Measurements from ENCODE around the gene MT3. TPM values are rescaled to one million over a fixed set of nuclear protein-coding genes. Genes with fewer than 3 reads are reported as not detected.

The MT3 gene
- total and polyA plus RNA-seq, 9 of the 15 experiments (the other 6 are each of a cell fraction or from before 2014, with no cell fraction given): not detected

DNA sequence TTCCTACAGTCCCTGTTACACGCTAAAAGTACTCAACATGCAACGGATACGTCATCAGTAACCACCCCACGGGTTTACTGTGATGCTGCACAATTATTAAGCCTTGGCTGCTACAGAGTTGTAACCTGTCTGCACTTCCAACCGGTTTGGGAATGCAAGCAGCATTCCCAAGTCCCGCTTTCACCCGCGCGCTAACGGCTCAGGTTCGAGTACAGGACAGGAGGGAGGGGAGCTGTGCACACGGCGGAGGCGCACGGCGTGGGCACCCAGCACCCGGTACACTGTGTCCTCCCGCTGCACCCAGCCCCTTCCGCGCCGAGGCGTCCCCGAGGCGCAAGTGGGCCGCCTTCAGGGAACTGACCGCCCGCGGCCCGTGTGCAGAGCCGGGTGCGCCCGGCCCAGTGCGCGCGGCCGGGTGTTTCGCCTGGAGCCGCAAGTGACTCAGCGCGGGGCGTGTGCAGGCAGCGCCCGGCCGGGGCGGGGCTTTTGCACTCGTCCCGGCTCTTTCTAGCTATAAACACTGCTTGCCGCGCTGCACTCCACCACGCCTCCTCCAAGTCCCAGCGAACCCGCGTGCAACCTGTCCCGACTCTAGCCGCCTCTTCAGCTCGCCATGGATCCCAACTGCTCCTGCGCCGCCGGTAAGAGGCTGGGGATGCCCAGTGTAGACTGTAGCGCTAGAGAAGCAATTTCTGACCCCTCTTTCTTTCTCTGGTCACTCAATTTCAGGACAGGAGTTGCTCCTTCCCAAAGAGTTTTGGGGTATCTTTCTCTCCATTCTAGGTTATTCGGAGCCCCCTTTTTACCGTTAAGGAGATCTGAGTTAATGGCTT is 18.9 kb downstream of the MT3 start, which contains the start of gene MT2A (continued):
- TF ChIP-seq, protein P1, sequence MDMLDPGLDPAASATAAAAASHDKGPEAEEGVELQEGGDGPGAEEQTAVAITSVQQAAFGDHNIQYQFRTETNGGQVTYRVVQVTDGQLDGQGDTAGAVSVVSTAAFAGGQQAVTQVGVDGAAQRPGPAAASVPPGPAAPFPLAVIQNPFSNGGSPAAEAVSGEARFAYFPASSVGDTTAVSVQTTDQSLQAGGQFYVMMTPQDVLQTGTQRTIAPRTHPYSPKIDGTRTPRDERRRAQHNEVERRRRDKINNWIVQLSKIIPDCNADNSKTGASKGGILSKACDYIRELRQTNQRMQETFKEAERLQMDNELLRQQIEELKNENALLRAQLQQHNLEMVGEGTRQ (CRISPR knock-in tag; IDR thresholded peaks at IDR 0.05): no peak
- TF ChIP-seq ETS1 (conservative IDR thresholded peaks at IDR 0.05; ENCODE audit: control insufficient read depth, low read depth, low read length) (0 out of 2 replicates have a peak, but pooled peaks have one; percentile 39), ZFP1 (CRISPR knock-in tag; IDR thresholded peaks at IDR 0.05) (no peak), NR0B1 (IDR thresholded peaks at IDR 0.05; ENCODE audit: partially characterized antibody) (no peak), ZNF740 (CRISPR knock-in tag; IDR thresholded peaks at IDR 0.05) (no peak), ZNF740 (tag; IDR thresholded peaks at IDR 0.05) (no peak), MCM3 (IDR thresholded peaks at IDR 0.05) (no peak), HLTF (IDR thresholded peaks at IDR 0.05) (no peak), ZNF707 (CRISPR knock-in tag; conservative IDR thresholded peaks at IDR 0.05) (no peak), MAZ (CRISPR knock-in tag; conservative IDR thresholded peaks at IDR 0.05 in 1 of 2, IDR thresholded peaks at IDR 0.05 in 1 of 2) (peak; percentile 83 to 86), XRCC3 (IDR thresholded peaks at IDR 0.05) (no peak), RBM22 (IDR thresholded peaks at IDR 0.05; ENCODE audit: low read depth, low read length, poor library complexity, severe bottlenecking) (no peak), EHMT2 (IDR thresholded peaks at IDR 0.05) (no peak), GTF2B (IDR thresholded peaks at IDR 0.05; ENCODE audit: extremely low read depth, insufficient read length) (no peak), MAFG (tag; conservative IDR thresholded peaks at IDR 0.05) (no peak), HCFC1 (IDR thresholded peaks at IDR 0.05; ENCODE audit: low read depth, low read length) (no peak; the same call in 1 of the 2 replicates), GABPA (tag; conservative IDR thresholded peaks at IDR 0.05; ENCODE audit: low read depth) (no peak), ATF7 (IDR thresholded peaks at IDR 0.05) (peak; percentile 80; the same call in 1 of the 2 replicates)
- TF ChIP-seq, protein P2, sequence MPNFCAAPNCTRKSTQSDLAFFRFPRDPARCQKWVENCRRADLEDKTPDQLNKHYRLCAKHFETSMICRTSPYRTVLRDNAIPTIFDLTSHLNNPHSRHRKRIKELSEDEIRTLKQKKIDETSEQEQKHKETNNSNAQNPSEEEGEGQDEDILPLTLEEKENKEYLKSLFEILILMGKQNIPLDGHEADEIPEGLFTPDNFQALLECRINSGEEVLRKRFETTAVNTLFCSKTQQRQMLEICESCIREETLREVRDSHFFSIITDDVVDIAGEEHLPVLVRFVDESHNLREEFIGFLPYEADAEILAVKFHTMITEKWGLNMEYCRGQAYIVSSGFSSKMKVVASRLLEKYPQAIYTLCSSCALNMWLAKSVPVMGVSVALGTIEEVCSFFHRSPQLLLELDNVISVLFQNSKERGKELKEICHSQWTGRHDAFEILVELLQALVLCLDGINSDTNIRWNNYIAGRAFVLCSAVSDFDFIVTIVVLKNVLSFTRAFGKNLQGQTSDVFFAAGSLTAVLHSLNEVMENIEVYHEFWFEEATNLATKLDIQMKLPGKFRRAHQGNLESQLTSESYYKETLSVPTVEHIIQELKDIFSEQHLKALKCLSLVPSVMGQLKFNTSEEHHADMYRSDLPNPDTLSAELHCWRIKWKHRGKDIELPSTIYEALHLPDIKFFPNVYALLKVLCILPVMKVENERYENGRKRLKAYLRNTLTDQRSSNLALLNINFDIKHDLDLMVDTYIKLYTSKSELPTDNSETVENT (CRISPR knock-in tag; IDR thresholded peaks at IDR 0.05): peak; percentile 55; the same call in 1 of the 2 replicates
- TF ChIP-seq, protein P3, sequence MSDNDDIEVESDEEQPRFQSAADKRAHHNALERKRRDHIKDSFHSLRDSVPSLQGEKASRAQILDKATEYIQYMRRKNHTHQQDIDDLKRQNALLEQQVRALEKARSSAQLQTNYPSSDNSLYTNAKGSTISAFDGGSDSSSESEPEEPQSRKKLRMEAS (CRISPR knock-in tag; IDR thresholded peaks at IDR 0.05): peak; percentile 62
